ENCODE data around the gene TOR1A.

DNA sequence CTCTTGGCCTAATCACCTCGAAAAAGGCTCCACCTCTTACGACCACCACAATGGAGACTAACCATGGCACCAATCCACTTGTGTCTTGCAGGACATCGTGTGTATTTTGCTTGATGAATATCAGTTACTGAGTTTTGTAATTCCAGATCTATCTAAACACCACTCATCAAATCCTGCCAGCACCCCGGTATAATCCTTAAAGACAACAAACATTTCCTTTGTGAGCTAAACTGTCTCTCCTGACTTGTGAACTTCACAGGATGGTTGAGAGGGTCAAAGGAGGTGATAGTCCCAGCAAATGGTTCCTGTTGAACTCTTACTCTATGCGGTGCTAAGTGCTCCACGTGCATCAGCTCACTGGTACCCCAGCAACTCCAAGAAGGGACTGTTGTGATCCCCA, 25.0 kb downstream of the TOR1A start:
- no peak for TF ChIP-seq EZH2 (IDR thresholded peaks at IDR 0.05; ENCODE audit: borderline replicate concordance, low read length)
- TF ChIP-seq, protein P1, sequence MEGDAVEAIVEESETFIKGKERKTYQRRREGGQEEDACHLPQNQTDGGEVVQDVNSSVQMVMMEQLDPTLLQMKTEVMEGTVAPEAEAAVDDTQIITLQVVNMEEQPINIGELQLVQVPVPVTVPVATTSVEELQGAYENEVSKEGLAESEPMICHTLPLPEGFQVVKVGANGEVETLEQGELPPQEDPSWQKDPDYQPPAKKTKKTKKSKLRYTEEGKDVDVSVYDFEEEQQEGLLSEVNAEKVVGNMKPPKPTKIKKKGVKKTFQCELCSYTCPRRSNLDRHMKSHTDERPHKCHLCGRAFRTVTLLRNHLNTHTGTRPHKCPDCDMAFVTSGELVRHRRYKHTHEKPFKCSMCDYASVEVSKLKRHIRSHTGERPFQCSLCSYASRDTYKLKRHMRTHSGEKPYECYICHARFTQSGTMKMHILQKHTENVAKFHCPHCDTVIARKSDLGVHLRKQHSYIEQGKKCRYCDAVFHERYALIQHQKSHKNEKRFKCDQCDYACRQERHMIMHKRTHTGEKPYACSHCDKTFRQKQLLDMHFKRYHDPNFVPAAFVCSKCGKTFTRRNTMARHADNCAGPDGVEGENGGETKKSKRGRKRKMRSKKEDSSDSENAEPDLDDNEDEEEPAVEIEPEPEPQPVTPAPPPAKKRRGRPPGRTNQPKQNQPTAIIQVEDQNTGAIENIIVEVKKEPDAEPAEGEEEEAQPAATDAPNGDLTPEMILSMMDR (conservative IDR thresholded peaks at IDR 0.05 in 1 of 2, IDR thresholded peaks at IDR 0.05 in 1 of 2; ENCODE audit: extremely low read depth in 1 of 2, insufficient read depth in 1 of 2, low read depth in 1 of 2, low read length in 2 of 2), result no peak

Measured in mammary epithelial cell (primary cell).